CD4-positive, alpha-beta memory T cell (primary cell): ENCODE results near the gene TBX20. TPM values are rescaled to one million over a fixed set of nuclear protein-coding genes. Genes with fewer than 3 reads are reported as not detected.

Source experiments
- CTCF ChIA-PET: fragments of 350-600 bp; sonication (Branson Sonifier 250); formaldehyde crosslinking; loops from one replicate; lab custom pipeline; 2021; ENCODE audit warnings: inconsistent platforms; ENCODE audit not compliant: partially characterized antibody; lab: Charles Lee
- POLR2A ChIA-PET: fragments of 350-600 bp; sonication (Branson Sonifier 250); formaldehyde crosslinking; loops from one replicate; lab custom pipeline; 2021; ENCODE audit not compliant: partially characterized antibody; lab: Charles Lee
- DNase-seq, 5 donors: peaks; one replicate each; pipeline versions ENCODE4 v3.0.0 to v3.0.0-alpha.2; 2020 to 2022; ENCODE audit warnings: mixed read lengths in 1 of 5
- H3K27ac ChIP-seq: one replicate; pipeline ENCODE4 v1.7.0; 2013; ENCODE audit warnings: low read depth, low read length
- H3K27me3 ChIP-seq: 2 replicates; pipeline ENCODE4 v1.7.0; 2013; ENCODE audit warnings: mild to moderate bottlenecking, low read length, moderate library complexity; ENCODE audit not compliant: insufficient read depth
- H3K36me3 ChIP-seq: 2 replicates; pipeline ENCODE4 v1.7.0; 2013; ENCODE audit warnings: mild to moderate bottlenecking, low read length, moderate library complexity; ENCODE audit not compliant: insufficient read depth
- H3K4me1 ChIP-seq: 2 replicates; pipeline ENCODE4 v1.7.0; 2013; ENCODE audit warnings: mild to moderate bottlenecking, low read length, moderate library complexity; ENCODE audit not compliant: insufficient read depth
- H3K4me3 ChIP-seq, 2 donors: one replicate each; pipeline ENCODE4 v1.7.0; 2013; ENCODE audit warnings: low read length in 2 of 2, mild to moderate bottlenecking in 1 of 2
- H3K9me3 ChIP-seq, 2 donors: one replicate each; pipeline ENCODE4 v1.7.0; 2013; ENCODE audit warnings: low read length in 2 of 2, control low read depth in 1 of 2; ENCODE audit not compliant: control insufficient read depth in 1 of 2
- H3K27ac Mint-ChIP-seq, 7 donors: one replicate each; pipeline ENCODE4 v1.8.0; 2020 to 2021; ENCODE audit warnings: mixed read lengths in 7 of 7, mild to moderate bottlenecking in 6 of 7, inconsistent platforms in 3 of 7, moderate library complexity in 3 of 7
- H3K27me3 Mint-ChIP-seq, 2 donors: one replicate each; pipeline ENCODE4 v1.8.0; 2020 to 2021; ENCODE audit warnings: mixed read lengths in 2 of 2
- H3K36me3 Mint-ChIP-seq, 2 donors: one replicate each; pipeline ENCODE4 v1.8.0; 2020 to 2021; ENCODE audit warnings: mixed read lengths in 2 of 2, inconsistent platforms in 1 of 2, mild to moderate bottlenecking in 1 of 2
- H3K4me1 Mint-ChIP-seq, 4 donors: one replicate each; pipeline ENCODE4 v1.8.0; 2020 to 2021; ENCODE audit warnings: mixed read lengths in 4 of 4, mild to moderate bottlenecking in 1 of 4
- H3K4me3 Mint-ChIP-seq, 8 donors: one replicate each; pipeline ENCODE4 v1.8.0; 2020 to 2021; ENCODE audit warnings: mixed read lengths in 8 of 8, mild to moderate bottlenecking in 7 of 8, moderate library complexity in 6 of 8, inconsistent platforms in 3 of 8
- H3K9me3 Mint-ChIP-seq, 8 donors: one replicate each; pipeline ENCODE4 v1.8.0; 2020 to 2021; ENCODE audit warnings: mixed read lengths in 8 of 8, mild to moderate bottlenecking in 5 of 8, inconsistent platforms in 3 of 8, moderate library complexity in 1 of 8
- intact Hi-C: fragments of 100-400 bp; cut with micrococcal nuclease; formaldehyde crosslinking; loops from one replicate; pipeline ENCODE4 v1.15.1; 2023
- polyA plus RNA-seq, 2 donors: library from polyadenylated mRNA; unstranded; fragments of 300-500 nt; fragmentation: Illumina TruSeq; gene quantifications; one replicate each; pipeline ENCODE4 v1.2.3, GENCODE V29; 2021
- total RNA-seq, 2 experiments: library from RNA; stranded (reverse); gene quantifications; one replicate each; pipeline ENCODE4 v1.2.3, GENCODE V29; 2021

TBX20 gene
- total and polyA plus RNA-seq, 4 experiments from 2014 or later = not detected

DNA sequence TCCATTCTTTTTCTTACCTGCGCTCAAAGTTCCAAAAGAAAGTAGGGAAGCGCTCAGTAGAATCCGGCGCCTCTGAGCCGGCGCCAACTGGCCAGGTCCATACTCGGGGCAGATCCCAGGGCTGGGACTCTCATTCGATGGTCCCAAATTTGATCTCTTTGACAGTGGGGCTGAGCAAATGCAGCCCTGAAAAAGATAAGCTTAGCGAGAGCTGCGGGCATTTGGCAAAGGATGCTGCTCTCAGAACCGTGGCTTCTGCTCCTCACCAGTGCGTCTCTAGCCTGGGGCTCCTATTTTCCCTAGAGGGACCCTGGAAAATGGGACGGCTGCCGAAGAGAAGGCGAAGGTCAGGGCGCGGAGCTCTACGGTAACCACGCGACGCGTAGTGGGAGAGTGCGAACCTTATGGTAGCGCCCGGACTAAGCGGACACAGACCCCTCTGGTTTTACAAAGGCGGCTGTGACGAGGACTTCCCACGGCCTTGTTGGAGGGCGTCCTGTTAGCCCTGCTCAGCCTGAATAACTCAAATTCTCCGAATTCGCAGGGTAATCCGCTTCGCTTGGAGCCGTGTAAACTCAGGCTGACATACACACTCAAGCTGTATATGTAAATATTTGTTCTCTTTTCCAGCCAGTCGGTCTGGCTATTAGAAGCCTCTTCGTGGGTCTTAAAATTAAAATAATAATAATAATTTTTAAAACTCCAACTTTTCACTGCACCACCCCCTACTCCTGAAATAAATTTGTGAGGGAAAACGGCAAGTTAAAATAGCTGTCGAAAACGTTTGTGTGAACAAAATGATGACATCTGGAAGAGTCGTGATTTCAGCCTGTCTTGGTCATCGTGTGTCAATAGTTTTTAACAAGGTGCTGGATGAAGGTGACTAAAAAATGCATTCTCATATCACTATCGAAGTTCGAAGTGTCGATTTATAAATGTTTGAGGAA, 869 bp upstream of the TBX20 start:
- CTCF ChIA-PET = no interaction called here
- peaks cover 12% of the 10 kb centered on the region for H3K4me1 ChIP-seq

DNA sequence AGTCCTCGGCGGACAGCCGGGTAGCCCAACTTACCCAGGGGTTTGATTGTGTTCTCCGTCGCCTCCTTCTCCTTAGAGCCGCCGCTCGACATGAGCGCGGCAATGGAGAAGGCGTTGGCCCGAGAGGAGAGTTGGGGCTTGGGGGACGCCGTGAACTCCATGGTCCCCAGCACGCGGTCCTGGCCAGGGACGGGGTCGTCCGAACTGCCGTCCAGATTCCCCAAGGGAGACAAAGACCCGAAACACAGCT, 515 bp downstream of the TBX20 start:
- intact Hi-C loops = no loop called here
- Histone ChIP-seq H3K27me3 (peaks cover 79% of the 10 kb centered on the region), H3K27ac (no peak overlapping the region), H3K9me3 (no peaks in the 10 kb centered on the region), H3K36me3 (no peaks in the 10 kb centered on the region), H3K4me1 (peaks cover 12% of the 10 kb centered on the region), H3K4me3 (peak overlapping the region in 1 of 2 donors; percentile 19)
- no peak for DNase-seq
- H3K36me3 Mint-ChIP-seq = peaks cover 0 to 1% of the 10 kb centered on the region in 2 donors
- ChIA-PET POLR2A (no interaction called here), CTCF (no interaction called here)
- peaks cover 0 to 40% (median 24%) of the 10 kb centered on the region in 8 donors for H3K9me3 Mint-ChIP-seq
- peak overlapping the region; percentile 32 to 71 (median 63) for H3K4me3 Mint-ChIP-seq
- H3K27me3 Mint-ChIP-seq = peaks cover 65 to 72% of the 10 kb centered on the region in 2 donors
- H3K27ac Mint-ChIP-seq = peak overlapping the region in 1 of 7 donors; percentile 51
- peaks cover 3 to 38% (median 15%) of the 10 kb centered on the region in 4 donors for H3K4me1 Mint-ChIP-seq

More for the DNA sequence above, 869 bp upstream of the TBX20 start:
- no peak for DNase-seq
- POLR2A ChIA-PET = no interaction called here
- no peaks in the 10 kb centered on the region for H3K36me3 ChIP-seq
- intact Hi-C loops = no loop called here
- Mint-ChIP-seq H3K4me1 (peaks cover 4 to 38% (median 18%) of the 10 kb centered on the region in 4 donors), H3K36me3 (peaks cover 1 to 4% of the 10 kb centered on the region in 2 donors), H3K4me3 (peak overlapping the region in 7 of 8 donors; percentile 25 to 64 (median 53)), H3K27ac (peak overlapping the region in 3 of 7 donors; percentile 23 to 58 (median 48)), H3K27me3 (peaks cover 69 to 76% of the 10 kb centered on the region in 2 donors), H3K9me3 (peaks cover 0 to 41% (median 28%) of the 10 kb centered on the region in 8 donors)
- H3K27ac ChIP-seq = no peak overlapping the region
- H3K9me3 ChIP-seq = no peaks in the 10 kb centered on the region
- H3K27me3 ChIP-seq = peaks cover 79% of the 10 kb centered on the region
- no peak overlapping the region for H3K4me3 ChIP-seq

DNA sequence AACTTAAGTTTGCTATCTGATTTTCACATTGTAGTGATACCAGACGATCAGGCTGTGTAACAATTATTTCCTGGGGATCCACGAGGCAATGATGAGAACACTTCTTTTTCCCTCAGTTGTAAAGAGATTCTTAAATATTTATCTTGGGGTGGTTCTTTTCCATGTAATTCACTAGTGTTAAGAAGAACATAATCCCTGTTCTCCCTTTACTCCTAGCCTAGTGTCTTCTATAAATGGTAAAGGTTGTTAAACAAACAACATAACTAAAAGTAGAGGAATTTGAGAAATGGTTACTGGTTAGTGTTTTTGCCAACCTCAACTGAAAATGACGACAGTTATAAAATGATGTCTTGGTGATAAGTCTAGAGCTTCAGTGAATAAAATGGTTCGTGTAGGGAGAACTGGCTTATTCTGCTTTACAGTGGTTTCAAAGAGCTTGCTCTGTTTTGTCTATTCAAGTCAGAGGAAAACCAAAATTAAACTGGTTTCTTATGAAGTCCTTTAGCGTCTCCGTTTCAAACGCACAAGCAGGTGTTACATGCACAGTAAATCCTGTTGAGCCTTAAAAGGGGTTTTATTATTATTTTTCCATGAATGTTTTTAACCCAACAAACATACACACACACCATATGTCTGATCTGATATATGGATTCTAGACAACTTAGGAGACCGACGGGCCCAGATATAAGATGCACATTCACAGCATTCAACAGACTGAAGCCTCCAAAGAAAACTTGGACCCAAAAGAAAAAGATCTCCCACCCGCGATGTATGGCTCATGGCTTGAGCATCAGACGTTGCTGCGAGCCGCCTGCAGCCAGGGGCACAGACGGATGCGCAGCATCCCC, 1.1 kb downstream of the TBX20 start:
- peaks cover 75% of the 10 kb centered on the region for H3K27me3 ChIP-seq
- H3K4me1 Mint-ChIP-seq = peaks cover 2 to 38% (median 14%) of the 10 kb centered on the region in 4 donors
- H3K4me1 ChIP-seq = peaks cover 12% of the 10 kb centered on the region
- intact Hi-C loops = no loop called here
- no peaks in the 10 kb centered on the region for H3K9me3 ChIP-seq
- peak overlapping the region; percentile 32 to 71 (median 63) for H3K4me3 Mint-ChIP-seq
- peaks cover 66 to 72% of the 10 kb centered on the region in 2 donors for H3K27me3 Mint-ChIP-seq
- H3K27ac ChIP-seq = no peak overlapping the region
- peaks cover 0 to 1% of the 10 kb centered on the region in 2 donors for H3K36me3 Mint-ChIP-seq
- peak overlapping the region in 2 of 7 donors; percentile 29 to 35 for H3K27ac Mint-ChIP-seq
- CTCF ChIA-PET = no interaction called here
- H3K36me3 ChIP-seq = no peaks in the 10 kb centered on the region
- H3K9me3 Mint-ChIP-seq = peaks cover 0 to 40% (median 24%) of the 10 kb centered on the region in 8 donors
- POLR2A ChIA-PET = no interaction called here
- H3K4me3 ChIP-seq = peak overlapping the region in 1 of 2 donors; percentile 19
- no peak for DNase-seq

DNA sequence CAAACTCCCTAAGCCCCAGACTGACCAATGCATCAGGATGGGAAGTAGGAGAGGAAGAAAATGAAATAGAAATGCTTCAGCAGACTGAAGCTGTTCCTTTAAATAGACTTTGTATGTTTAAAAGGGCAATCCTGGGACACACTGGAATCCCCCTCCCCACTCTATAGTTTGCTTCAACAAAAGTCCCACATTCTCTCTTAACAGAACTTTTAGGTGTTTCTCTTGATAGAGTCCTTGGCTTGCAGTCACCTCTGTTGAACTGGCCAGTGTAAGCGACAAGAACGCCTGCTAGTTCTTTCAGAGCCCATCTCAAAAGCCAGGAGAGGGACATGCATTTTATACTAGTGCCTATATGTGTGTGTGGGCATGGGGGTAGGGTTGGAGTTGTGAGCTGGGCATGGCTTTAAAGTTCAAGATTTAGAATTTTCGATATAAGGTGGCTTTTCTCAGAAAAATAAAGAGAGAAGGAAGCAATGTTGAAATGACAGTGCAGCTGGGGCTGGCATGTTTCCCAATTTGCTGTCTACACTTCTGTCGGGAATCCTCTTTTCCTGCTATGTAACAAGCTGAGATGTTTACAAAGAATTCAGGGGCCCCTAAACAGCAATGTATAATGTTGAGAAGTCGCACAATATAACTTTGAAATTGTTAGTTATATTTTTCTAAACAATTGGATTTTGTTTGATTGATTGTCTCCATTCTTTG, 2.1 kb downstream of the TBX20 start:
- ChIA-PET CTCF (no interaction called here), POLR2A (no interaction called here)
- Histone ChIP-seq H3K27me3 (peaks cover 67% of the 10 kb centered on the region), H3K4me3 (no peak overlapping the region), H3K36me3 (no peaks in the 10 kb centered on the region), H3K27ac (no peak overlapping the region), H3K4me1 (peaks cover 12% of the 10 kb centered on the region), H3K9me3 (no peaks in the 10 kb centered on the region)
- peaks cover 0 to 1% of the 10 kb centered on the region in 2 donors for H3K36me3 Mint-ChIP-seq
- DNase-seq = no peak
- H3K27me3 Mint-ChIP-seq = peaks cover 66 to 68% of the 10 kb centered on the region in 2 donors
- peak overlapping the region in 1 of 7 donors; percentile 35 for H3K27ac Mint-ChIP-seq
- peaks cover 2 to 33% (median 12%) of the 10 kb centered on the region in 4 donors for H3K4me1 Mint-ChIP-seq
- intact Hi-C loops = no loop called here
- peak overlapping the region in 3 of 8 donors; percentile 6 to 52 (median 26) for H3K4me3 Mint-ChIP-seq
- H3K9me3 Mint-ChIP-seq = peaks cover 0 to 42% (median 20%) of the 10 kb centered on the region in 8 donors

DNA sequence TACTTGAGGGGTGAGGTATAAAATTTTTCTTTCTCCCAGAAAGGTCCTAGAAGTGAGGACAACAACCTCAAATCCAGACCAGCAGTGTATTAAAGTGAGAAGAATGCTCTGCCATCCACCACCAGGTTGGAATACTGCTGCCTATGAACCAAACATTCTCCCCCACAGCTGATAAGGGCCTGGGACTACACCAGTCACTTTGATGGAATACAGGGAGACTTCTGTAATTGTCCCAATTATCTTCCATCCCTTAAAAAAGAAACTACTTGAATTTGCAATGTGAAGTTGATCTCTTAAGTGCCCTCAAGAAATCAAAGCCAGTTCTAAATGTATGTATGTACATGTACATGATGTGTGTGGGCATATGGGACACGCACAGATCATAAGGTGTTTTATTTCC, 3.0 kb downstream of the TBX20 start:
- ChIA-PET CTCF (no interaction called here), POLR2A (no interaction called here)
- Mint-ChIP-seq H3K9me3 (peaks cover 0 to 34% (median 17%) of the 10 kb centered on the region in 8 donors), H3K27me3 (peaks cover 58 to 59% of the 10 kb centered on the region in 2 donors), H3K36me3 (peaks cover 0 to 1% of the 10 kb centered on the region in 2 donors), H3K27ac (no peak overlapping the region), H3K4me3 (no peak overlapping the region), H3K4me1 (peaks cover 2 to 26% (median 12%) of the 10 kb centered on the region in 4 donors)
- Histone ChIP-seq H3K36me3 (no peaks in the 10 kb centered on the region), H3K27ac (no peak overlapping the region), H3K4me3 (no peak overlapping the region), H3K4me1 (peaks cover 12% of the 10 kb centered on the region), H3K27me3 (peaks cover 60% of the 10 kb centered on the region), H3K9me3 (no peaks in the 10 kb centered on the region)
- intact Hi-C loops = no loop called here
- no peak for DNase-seq

DNA sequence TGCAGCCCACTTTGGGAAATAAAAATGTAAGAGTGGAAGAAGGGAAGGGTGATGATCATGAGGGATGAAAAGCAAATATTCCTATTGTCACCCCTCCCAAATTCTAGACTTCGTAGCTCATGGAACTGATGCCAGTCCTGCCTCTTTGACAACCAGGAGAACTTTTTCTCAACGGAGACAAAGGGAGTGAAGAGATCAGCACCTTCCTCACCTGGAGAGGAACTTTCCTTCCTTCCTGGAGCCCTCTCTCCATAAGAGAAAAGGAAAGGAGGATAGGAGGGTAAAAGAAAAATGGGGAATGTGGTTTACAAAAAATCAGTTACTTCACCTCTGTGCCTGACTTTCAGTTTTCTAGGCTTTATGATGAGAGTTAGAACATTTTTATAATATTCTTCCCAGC, 3.4 kb downstream of the TBX20 start:
- ChIA-PET POLR2A (no interaction called here), CTCF (no interaction called here)
- Mint-ChIP-seq H3K4me1 (peaks cover 2 to 26% (median 12%) of the 10 kb centered on the region in 4 donors), H3K4me3 (peak overlapping the region in 1 of 8 donors; percentile 3), H3K36me3 (peaks cover 0 to 1% of the 10 kb centered on the region in 2 donors), H3K27ac (no peak overlapping the region), H3K9me3 (peaks cover 0 to 29% (median 15%) of the 10 kb centered on the region in 8 donors), H3K27me3 (peaks cover 55 to 58% of the 10 kb centered on the region in 2 donors)
- no peak for DNase-seq
- H3K27me3 ChIP-seq = peaks cover 55% of the 10 kb centered on the region
- intact Hi-C loops = no loop called here
- no peaks in the 10 kb centered on the region for H3K9me3 ChIP-seq
- H3K36me3 ChIP-seq = no peaks in the 10 kb centered on the region
- H3K4me3 ChIP-seq = no peak overlapping the region
- peaks cover 12% of the 10 kb centered on the region for H3K4me1 ChIP-seq
- no peak overlapping the region for H3K27ac ChIP-seq
